ENCODE measurements around the gene NAAA. TPM values are rescaled to one million over a fixed set of nuclear protein-coding genes. Genes with fewer than 3 reads are reported as not detected.

Gene NAAA
- total and polyA plus RNA-seq, 2 of the 4 experiments (the other 2 are of a cell fraction): 17.6 to 26.4 TPM

DNA sequence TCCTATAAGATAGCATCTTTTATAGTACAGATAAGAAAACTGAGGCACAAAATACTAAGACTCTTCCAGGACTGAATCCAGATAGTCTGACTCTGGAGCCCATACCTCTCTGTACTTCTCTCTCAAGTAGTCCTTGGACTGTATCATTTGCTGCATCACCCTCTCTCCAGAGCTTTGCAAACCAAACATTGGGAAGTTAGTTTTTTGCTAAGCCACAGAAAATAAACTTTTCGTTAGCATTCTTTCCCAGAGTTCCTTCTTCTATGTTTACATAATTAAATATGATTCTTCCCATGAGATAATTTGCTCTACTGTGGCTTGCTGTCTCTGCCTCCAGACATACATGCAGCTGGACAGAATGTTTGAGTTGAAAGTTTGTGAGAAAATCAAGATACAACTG, 60.5 kb downstream of the NAAA start:
- dilution Hi-C loops (cut with HindIII; ENCODE audit: low sequenced_read_pairs, unreplicated experiment): no loop called here
- H3K56ac ChIP-seq (ENCODE audit: extremely low read depth, insufficient read depth, low read length): no peak overlapping the region
- CTCF ChIA-PET: no interaction called here

More for the DNA sequence above, 60.5 kb downstream of the NAAA start:
- in situ Hi-C loops (cut with MboI; ENCODE audit: low sequenced_read_pairs): no loop called here
- H2BK15ac ChIP-seq (ENCODE audit: low read depth, low read length): no peak overlapping the region
- no peak overlapping the region for H4K5ac ChIP-seq (ENCODE audit: low read depth, low read length)
- H4K8ac ChIP-seq (ENCODE audit: low read depth in 2 of 2, low read length in 2 of 2): no peak overlapping the region
- no peak overlapping the region for H2BK120ac ChIP-seq (ENCODE audit: low read depth, low read length)
- no peaks in the 10 kb centered on the region for H3K79me1 ChIP-seq (ENCODE audit: low read depth in 1 of 2, low read length in 2 of 2)
- H3K36me3 ChIP-seq (ENCODE audit: control insufficient read depth, insufficient read depth, low read length): no peaks in the 10 kb centered on the region
- H4K20me1 ChIP-seq (ENCODE audit: insufficient read depth, low read length): no peaks in the 10 kb centered on the region
- H2BK20ac ChIP-seq (ENCODE audit: low read depth, low read length): no peak overlapping the region
- WGBS, 2 experiments (ENCODE audit: extremely low coverage in 2 of 2, insufficient read length in 1 of 2): no CpG with 5 or more reads among the region's 1 CpG
- no peak overlapping the region for H3K27ac ChIP-seq (ENCODE audit: insufficient read depth, low read length)
- H3K9me1 ChIP-seq (ENCODE audit: insufficient read depth, low read length): no peaks in the 10 kb centered on the region
- no peak overlapping the region for H3K14ac ChIP-seq (replicated peaks; ENCODE audit: low read depth, low read length)
- no peak overlapping the region for H2AK9ac ChIP-seq (replicated peaks; ENCODE audit: low read depth, low read length, poor library complexity)
- H2AFZ ChIP-seq (replicated peaks; ENCODE audit: low read length, poor library complexity): no peak overlapping the region
- H3K4me1 ChIP-seq (ENCODE audit: control insufficient read depth, insufficient read depth, low read length): no peaks in the 10 kb centered on the region
- TF ChIP-seq, protein P1, sequence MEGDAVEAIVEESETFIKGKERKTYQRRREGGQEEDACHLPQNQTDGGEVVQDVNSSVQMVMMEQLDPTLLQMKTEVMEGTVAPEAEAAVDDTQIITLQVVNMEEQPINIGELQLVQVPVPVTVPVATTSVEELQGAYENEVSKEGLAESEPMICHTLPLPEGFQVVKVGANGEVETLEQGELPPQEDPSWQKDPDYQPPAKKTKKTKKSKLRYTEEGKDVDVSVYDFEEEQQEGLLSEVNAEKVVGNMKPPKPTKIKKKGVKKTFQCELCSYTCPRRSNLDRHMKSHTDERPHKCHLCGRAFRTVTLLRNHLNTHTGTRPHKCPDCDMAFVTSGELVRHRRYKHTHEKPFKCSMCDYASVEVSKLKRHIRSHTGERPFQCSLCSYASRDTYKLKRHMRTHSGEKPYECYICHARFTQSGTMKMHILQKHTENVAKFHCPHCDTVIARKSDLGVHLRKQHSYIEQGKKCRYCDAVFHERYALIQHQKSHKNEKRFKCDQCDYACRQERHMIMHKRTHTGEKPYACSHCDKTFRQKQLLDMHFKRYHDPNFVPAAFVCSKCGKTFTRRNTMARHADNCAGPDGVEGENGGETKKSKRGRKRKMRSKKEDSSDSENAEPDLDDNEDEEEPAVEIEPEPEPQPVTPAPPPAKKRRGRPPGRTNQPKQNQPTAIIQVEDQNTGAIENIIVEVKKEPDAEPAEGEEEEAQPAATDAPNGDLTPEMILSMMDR (conservative IDR thresholded peaks at IDR 0.05; ENCODE audit: low read depth, low read length): no peak
- no peak for TF ChIP-seq CHD1 (IDR thresholded peaks at IDR 0.05; ENCODE audit: low read depth, low read length)
- TF ChIP-seq, protein P2, sequence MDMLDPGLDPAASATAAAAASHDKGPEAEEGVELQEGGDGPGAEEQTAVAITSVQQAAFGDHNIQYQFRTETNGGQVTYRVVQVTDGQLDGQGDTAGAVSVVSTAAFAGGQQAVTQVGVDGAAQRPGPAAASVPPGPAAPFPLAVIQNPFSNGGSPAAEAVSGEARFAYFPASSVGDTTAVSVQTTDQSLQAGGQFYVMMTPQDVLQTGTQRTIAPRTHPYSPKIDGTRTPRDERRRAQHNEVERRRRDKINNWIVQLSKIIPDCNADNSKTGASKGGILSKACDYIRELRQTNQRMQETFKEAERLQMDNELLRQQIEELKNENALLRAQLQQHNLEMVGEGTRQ (IDR thresholded peaks at IDR 0.05; ENCODE audit: low read depth, low read length): no peak
- no peak for TF ChIP-seq RFX5 (IDR thresholded peaks at IDR 0.05; ENCODE audit: low read depth, low read length)
- no peak for TF ChIP-seq POLR2A (IDR thresholded peaks at IDR 0.05; ENCODE audit: low read depth, low read length)
- TF ChIP-seq, protein P3, sequence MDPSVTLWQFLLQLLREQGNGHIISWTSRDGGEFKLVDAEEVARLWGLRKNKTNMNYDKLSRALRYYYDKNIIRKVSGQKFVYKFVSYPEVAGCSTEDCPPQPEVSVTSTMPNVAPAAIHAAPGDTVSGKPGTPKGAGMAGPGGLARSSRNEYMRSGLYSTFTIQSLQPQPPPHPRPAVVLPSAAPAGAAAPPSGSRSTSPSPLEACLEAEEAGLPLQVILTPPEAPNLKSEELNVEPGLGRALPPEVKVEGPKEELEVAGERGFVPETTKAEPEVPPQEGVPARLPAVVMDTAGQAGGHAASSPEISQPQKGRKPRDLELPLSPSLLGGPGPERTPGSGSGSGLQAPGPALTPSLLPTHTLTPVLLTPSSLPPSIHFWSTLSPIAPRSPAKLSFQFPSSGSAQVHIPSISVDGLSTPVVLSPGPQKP (IDR thresholded peaks at IDR 0.05; ENCODE audit: borderline replicate concordance, low read depth, low read length): no peak
- TF ChIP-seq RCOR1 (IDR thresholded peaks at IDR 0.05; ENCODE audit: insufficient replicate concordance, low read length): no peak
- no peak for TF ChIP-seq SMC3 (IDR thresholded peaks at IDR 0.05; ENCODE audit: low read depth, low read length)
- TF ChIP-seq BHLHE40 (IDR thresholded peaks at IDR 0.05; ENCODE audit: low read depth, low read length): no peak
- no peak for TF ChIP-seq NFE2L2 (IDR thresholded peaks at IDR 0.05; ENCODE audit: low read depth, low read length)
- no peak for TF ChIP-seq MXI1 (IDR thresholded peaks at IDR 0.05; ENCODE audit: borderline replicate concordance, low read depth, low read length)
- no peak for TF ChIP-seq MAZ (IDR thresholded peaks at IDR 0.05; ENCODE audit: borderline replicate concordance, low read depth, low read length)
- TF ChIP-seq MAFK (IDR thresholded peaks at IDR 0.05; ENCODE audit: low read depth, low read length): no peak
- no peak for TF ChIP-seq CEBPB (IDR thresholded peaks at IDR 0.05; ENCODE audit: low read depth, low read length)
- BruUV-seq (replicated peaks): no TSS peak
- H3K23ac ChIP-seq (ENCODE audit: low read depth, low read length): no peak overlapping the region
- H3K4me2 ChIP-seq (ENCODE audit: low read depth, low read length): no peak overlapping the region
- H3K4ac ChIP-seq (ENCODE audit: low read depth, low read length): no peak overlapping the region
- DNase-seq (peak; percentile 43), ATAC-seq (ENCODE audit: low read depth) (peak; percentile 93)
- peaks cover 23% of the 10 kb centered on the region for H3K27me3 ChIP-seq (ENCODE audit: control insufficient read depth, insufficient read depth, low read length)
- H2AK5ac ChIP-seq (ENCODE audit: low read depth, low read length): no peak overlapping the region
- H3K18ac ChIP-seq (ENCODE audit: low read depth, low read length): no peak overlapping the region
- H3K9me3 ChIP-seq (ENCODE audit: control insufficient read depth, insufficient read depth, low read length): no peaks in the 10 kb centered on the region
- no peak overlapping the region for H3K9ac ChIP-seq (ENCODE audit: low read depth, low read length)
- POLR2A ChIA-PET (ENCODE audit: unreplicated experiment): no interaction called here
- H3K4me3 ChIP-seq (ENCODE audit: insufficient read depth, low read depth, low read length): no peak overlapping the region
- H2BK5ac ChIP-seq (ENCODE audit: low read depth, low read length, poor library complexity, severe bottlenecking): no peak overlapping the region
- intact Hi-C loops (cut with micrococcal nuclease): no loop called here
- no peak overlapping the region for H4K91ac ChIP-seq (ENCODE audit: insufficient read depth, low read depth, low read length)

Data from IMR-90 (cell line).